Caco-2 (cell line): ENCODE results near the gene TNP2. TPM values are rescaled to one million over a fixed set of nuclear protein-coding genes. Genes with fewer than 3 reads are reported as not detected.

Experiments used
- BruUV-seq: library from RNA; stranded (reverse); fragments of 400-500 nt; replicated peaks from 2 replicates; lab custom pipeline; 2021; lab: Mats Ljungman, UMichigan
- CTCF ChIA-PET: fragments of 300-600 bp; sonication (Branson Sonifier 250); formaldehyde crosslinking; loops from one replicate; lab custom pipeline; 2022; ENCODE audit warnings: antibody characterized with exemption; lab: Charles Lee
- POLR2A ChIA-PET: fragments of 300-600 bp; sonication (Branson Sonifier 250); formaldehyde crosslinking; loops from one replicate; lab custom pipeline; 2022; ENCODE audit warnings: antibody characterized with exemption; lab: Charles Lee
- DNase-seq, 2 experiments: peaks; one replicate each; pipeline versions ENCODE4 v3.0.0 to v3.0.0-alpha.2; 2020 to 2022
- H3K27me3 ChIP-seq: replicated peaks from 2 replicates; pipeline ENCODE4 v1.6.0; 2011; ENCODE audit warnings: low read length; ENCODE audit not compliant: control insufficient read depth, insufficient read depth
- H3K36me3 ChIP-seq: 2 replicates; pipeline ENCODE4 v1.5.1; 2011; ENCODE audit warnings: low read length; ENCODE audit not compliant: control insufficient read depth, insufficient read depth
- H3K4me1 ChIP-seq: fragments of 250-450 bp; sonication (Bioruptor Pico); 2 replicates; pipeline ENCODE4 v1.5.1; 2020; ENCODE audit warnings: mild to moderate bottlenecking
- H3K4me3 ChIP-seq: 2 replicates; pipeline ENCODE4 v1.5.1; 2011; ENCODE audit warnings: low read depth, mild to moderate bottlenecking, control low read depth, low read length
- H3K9me3 ChIP-seq: fragments of 250-450 bp; sonication (Bioruptor Pico); 2 replicates; pipeline ENCODE4 v1.5.1; 2020; ENCODE audit warnings: mild to moderate bottlenecking, moderate library complexity
- H3K27ac Mint-ChIP-seq: one replicate; pipeline ENCODE4 v1.8.0; 2022; ENCODE audit warnings: mixed read lengths; ENCODE audit not compliant: unreplicated experiment
- H3K27me3 Mint-ChIP-seq: one replicate; pipeline ENCODE4 v1.8.0; 2022; ENCODE audit warnings: mixed read lengths; ENCODE audit not compliant: insufficient read depth, unreplicated experiment
- H3K36me3 Mint-ChIP-seq: one replicate; pipeline ENCODE4 v1.8.0; 2022; ENCODE audit warnings: mild to moderate bottlenecking, mixed read lengths; ENCODE audit not compliant: insufficient read depth, unreplicated experiment
- H3K4me1 Mint-ChIP-seq: one replicate; pipeline ENCODE4 v1.8.0; 2022; ENCODE audit warnings: low read depth, mixed read lengths; ENCODE audit not compliant: unreplicated experiment
- H3K4me3 Mint-ChIP-seq: one replicate; pipeline ENCODE4 v1.8.0; 2022; ENCODE audit warnings: mild to moderate bottlenecking, moderate library complexity, mixed read lengths; ENCODE audit not compliant: unreplicated experiment
- H3K9me3 Mint-ChIP-seq: one replicate; pipeline ENCODE4 v1.8.0; 2022; ENCODE audit warnings: mixed read lengths; ENCODE audit not compliant: unreplicated experiment
- CTCF ChIP-seq, 2 experiments: fragments of 200-600 bp in 1 of 2; IDR thresholded peaks; 1 replicate in 1 of 2; 2 replicates in 1 of 2; pipeline versions ENCODE4 v1.5.1 to v1.8.0; 2011 to 2022; ENCODE audit warnings: antibody characterized with exemption in 1 of 2, control low read depth in 1 of 2, inconsistent platforms in 1 of 2, low read depth in 1 of 2, low read length in 1 of 2, mild to moderate bottlenecking in 1 of 2, moderate library complexity in 1 of 2; ENCODE audit not compliant: insufficient read depth in 1 of 2, severe bottlenecking in 1 of 2, unreplicated experiment in 1 of 2
- intact Hi-C: fragments of 100-400 bp; cut with micrococcal nuclease; formaldehyde crosslinking; loops from one replicate; pipeline ENCODE4 v1.10.0; 2022; ENCODE audit not compliant: unreplicated experiment
- total RNA-seq: library from RNA; stranded (reverse); gene quantifications from 2 replicates; pipeline ENCODE4 v1.2.3, GENCODE V29; 2022

Gene TNP2
- total RNA-seq, 1 experiment from 2014 or later, result not detected

DNA sequence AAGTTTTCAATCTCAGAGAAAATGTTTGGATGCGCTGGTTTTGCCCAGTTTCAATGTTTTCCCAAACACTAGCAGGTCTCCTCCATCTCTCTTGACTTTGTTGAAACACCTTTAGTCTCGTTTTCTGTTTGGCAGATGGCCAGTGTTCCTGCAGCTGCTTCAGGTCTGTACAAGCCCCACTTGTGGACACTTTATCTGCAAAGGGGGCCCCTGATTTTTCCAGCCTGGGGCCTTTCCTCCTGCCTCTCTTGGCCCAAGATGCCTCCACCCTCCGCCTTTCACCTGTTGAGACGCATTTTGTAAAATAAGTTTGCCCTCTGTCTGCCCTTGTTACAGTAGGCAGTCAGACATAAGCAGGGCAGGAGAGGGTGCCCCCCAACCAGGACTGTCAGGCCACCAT lies 33.9 kb upstream of the TNP2 start:
- TF ChIP-seq CTCF (IDR thresholded peaks at IDR 0.05; ENCODE audit: insufficient read depth in 1 of 2, low read depth in 1 of 2, low read length in 1 of 2, severe bottlenecking in 1 of 2, unreplicated experiment in 1 of 2), result no peak
- ChIA-PET POLR2A (no interaction called here), CTCF (no interaction called here)
- no peak overlapping the region for H3K27ac Mint-ChIP-seq
- intact Hi-C loops, result no loop called here
- H3K4me1 Mint-ChIP-seq, result no peaks in the 10 kb centered on the region
- Histone ChIP-seq H3K4me1 (no peaks in the 10 kb centered on the region), H3K27me3 (no peaks in the 10 kb centered on the region), H3K9me3 (no peaks in the 10 kb centered on the region), H3K36me3 (no peaks in the 10 kb centered on the region), H3K4me3 (no peak overlapping the region)
- H3K4me3 Mint-ChIP-seq, result no peak overlapping the region
- H3K9me3 Mint-ChIP-seq, result no peaks in the 10 kb centered on the region
- BruUV-seq, result no TSS peak
- no peaks in the 10 kb centered on the region for H3K27me3 Mint-ChIP-seq
- H3K36me3 Mint-ChIP-seq, result no peaks in the 10 kb centered on the region
- no peak for DNase-seq

DNA sequence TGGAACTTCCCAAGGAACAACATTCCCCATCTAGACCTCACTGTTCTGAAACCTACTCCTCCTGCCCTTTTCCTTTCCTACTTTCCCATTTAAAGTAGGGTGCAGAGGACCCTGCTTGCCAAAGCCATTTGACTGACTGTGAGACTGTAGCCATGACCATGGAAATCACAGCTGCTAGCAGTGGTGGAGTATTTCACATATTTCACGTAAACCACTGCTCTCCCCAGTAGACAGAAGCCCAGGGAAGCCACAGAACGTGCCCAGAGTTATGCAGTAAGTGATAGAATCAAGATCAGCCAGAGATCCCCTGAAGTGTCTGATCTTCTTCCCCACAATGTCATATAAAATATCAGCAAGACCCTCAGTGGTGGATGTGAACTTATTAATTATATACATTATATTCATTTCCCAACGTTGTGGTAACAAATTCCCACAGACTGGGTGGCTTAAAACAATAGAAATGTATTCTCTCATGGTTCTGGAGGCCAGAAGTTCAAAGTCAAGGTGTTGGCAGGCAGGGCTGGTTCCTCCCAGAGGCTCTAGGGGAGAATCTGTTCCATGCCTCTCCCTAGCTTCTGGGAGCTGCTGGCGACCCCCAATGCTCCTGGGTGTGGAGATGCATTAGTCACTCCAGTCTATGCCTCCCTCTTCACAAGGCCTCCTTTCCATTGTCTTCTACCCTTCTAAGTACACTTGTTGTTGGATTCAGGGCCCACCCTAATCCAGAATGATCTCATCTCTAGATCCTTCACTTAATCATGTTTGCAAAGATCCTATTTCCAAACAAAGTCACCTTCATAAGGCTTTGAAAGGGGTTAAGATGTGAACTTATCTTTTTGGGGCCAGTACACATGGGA lies 32.7 kb upstream of the TNP2 start:
- no peak for DNase-seq
- peaks cover 7% of the 10 kb centered on the region for H3K4me1 ChIP-seq
- ChIA-PET CTCF (no interaction called here), POLR2A (interaction anchor here (0.5 kb wide), 1 partner anchor 531 kb away, joined by 9 read pairs; no protein-coding TSS in a partner anchor)
- no peaks in the 10 kb centered on the region for H3K36me3 ChIP-seq
- Mint-ChIP-seq H3K27ac (no peak overlapping the region), H3K27me3 (no peaks in the 10 kb centered on the region), H3K9me3 (no peaks in the 10 kb centered on the region), H3K4me1 (no peaks in the 10 kb centered on the region), H3K36me3 (no peaks in the 10 kb centered on the region), H3K4me3 (no peak overlapping the region)
- H3K27me3 ChIP-seq, result no peaks in the 10 kb centered on the region
- H3K4me3 ChIP-seq, result no peak overlapping the region
- no peak for TF ChIP-seq CTCF (IDR thresholded peaks at IDR 0.05; ENCODE audit: insufficient read depth in 1 of 2, low read depth in 1 of 2, low read length in 1 of 2, severe bottlenecking in 1 of 2, unreplicated experiment in 1 of 2)
- H3K9me3 ChIP-seq, result no peaks in the 10 kb centered on the region
- intact Hi-C loops, result no loop called here
- no TSS peak for BruUV-seq

DNA sequence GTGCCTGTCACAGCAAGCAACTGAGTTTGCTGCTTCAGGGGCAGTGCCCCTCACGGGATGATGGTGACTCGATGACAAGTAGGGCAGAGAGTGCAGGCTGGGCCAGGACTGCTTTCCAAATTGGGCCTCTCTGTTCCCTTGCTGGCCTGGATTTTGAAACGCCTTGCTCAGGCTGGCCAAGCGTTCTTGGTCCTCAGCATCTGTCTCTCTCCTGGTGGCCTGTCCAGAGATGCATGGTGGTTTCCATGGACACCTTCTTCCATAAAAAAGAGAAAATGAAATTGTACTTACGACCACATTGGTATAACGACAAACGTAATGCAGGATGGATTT lies 31.4 kb upstream of the TNP2 start:
- Mint-ChIP-seq H3K36me3 (no peaks in the 10 kb centered on the region), H3K27me3 (no peaks in the 10 kb centered on the region), H3K4me1 (no peaks in the 10 kb centered on the region), H3K9me3 (no peaks in the 10 kb centered on the region), H3K27ac (no peak overlapping the region), H3K4me3 (no peak overlapping the region)
- CTCF ChIA-PET, result no interaction called here
- POLR2A ChIA-PET, result no interaction called here
- Histone ChIP-seq H3K36me3 (no peaks in the 10 kb centered on the region), H3K4me3 (no peak overlapping the region), H3K27me3 (no peaks in the 10 kb centered on the region), H3K9me3 (no peaks in the 10 kb centered on the region), H3K4me1 (peaks cover 13% of the 10 kb centered on the region)
- no peak for DNase-seq
- intact Hi-C loops, result no loop called here
- TF ChIP-seq CTCF (IDR thresholded peaks at IDR 0.05; ENCODE audit: insufficient read depth in 1 of 2, low read depth in 1 of 2, low read length in 1 of 2, severe bottlenecking in 1 of 2, unreplicated experiment in 1 of 2), result no peak
- no TSS peak for BruUV-seq
